Body of pancreas (tissue), 4 donors: ENCODE measurements around the gene POLR3G.

ENCODE experiments used
- POLR2A ChIP-seq, 3 donors: fragments of 450-650 bp; IDR thresholded peaks; one replicate each; pipeline ENCODE4 v1.6.1; 2016; ENCODE audit warnings: antibody characterized with exemption in 3 of 3, mild to moderate bottlenecking in 2 of 3
- TF ChIP-seq, protein P1 (sequence below), 7 experiments: fragments of 450-650 bp in 4 of 7; fragments of 200-600 bp in 3 of 7; sonication (generic) in 3 of 7; IDR thresholded peaks; one replicate each; pipeline ENCODE4 v1.5.1; 2016 to 2019; ENCODE audit warnings: antibody characterized with exemption in 7 of 7

DNA sequence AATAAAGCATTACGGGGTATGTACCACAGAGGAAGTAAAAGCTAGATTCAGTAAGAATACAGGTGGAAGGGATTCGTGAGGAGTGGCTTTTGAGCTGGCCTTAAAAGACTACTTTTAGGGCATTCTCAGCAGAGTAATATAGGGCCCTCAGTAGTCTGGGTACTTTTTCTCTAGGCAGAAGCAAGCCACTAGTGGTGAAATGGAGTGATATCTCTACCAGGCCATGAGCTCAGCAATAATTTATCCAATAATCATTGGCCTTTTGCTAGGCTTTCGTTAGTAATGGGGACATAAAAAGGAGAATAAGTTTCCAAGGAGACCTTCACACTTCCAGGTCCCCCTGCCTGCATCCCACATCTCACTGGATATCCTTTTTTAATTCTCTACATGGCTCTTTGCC lies 1.7 kb downstream of the POLR3G start:
- TF ChIP-seq POLR2A (IDR thresholded peaks at IDR 0.05): no peak
- TF ChIP-seq, protein P1, sequence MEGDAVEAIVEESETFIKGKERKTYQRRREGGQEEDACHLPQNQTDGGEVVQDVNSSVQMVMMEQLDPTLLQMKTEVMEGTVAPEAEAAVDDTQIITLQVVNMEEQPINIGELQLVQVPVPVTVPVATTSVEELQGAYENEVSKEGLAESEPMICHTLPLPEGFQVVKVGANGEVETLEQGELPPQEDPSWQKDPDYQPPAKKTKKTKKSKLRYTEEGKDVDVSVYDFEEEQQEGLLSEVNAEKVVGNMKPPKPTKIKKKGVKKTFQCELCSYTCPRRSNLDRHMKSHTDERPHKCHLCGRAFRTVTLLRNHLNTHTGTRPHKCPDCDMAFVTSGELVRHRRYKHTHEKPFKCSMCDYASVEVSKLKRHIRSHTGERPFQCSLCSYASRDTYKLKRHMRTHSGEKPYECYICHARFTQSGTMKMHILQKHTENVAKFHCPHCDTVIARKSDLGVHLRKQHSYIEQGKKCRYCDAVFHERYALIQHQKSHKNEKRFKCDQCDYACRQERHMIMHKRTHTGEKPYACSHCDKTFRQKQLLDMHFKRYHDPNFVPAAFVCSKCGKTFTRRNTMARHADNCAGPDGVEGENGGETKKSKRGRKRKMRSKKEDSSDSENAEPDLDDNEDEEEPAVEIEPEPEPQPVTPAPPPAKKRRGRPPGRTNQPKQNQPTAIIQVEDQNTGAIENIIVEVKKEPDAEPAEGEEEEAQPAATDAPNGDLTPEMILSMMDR (IDR thresholded peaks at IDR 0.05): no peak
